Liver (tissue), 9 donors: Measurements from ENCODE around the gene C17orf78. TPM values are rescaled to one million over a fixed set of nuclear protein-coding genes. Genes with fewer than 3 reads are reported as not detected.

Experiments used
- DNase-seq: peaks from one replicate; pipeline ENCODE4 v3.0.0-alpha.2; 2017; ENCODE audit warnings: low spot score
- H3K27ac ChIP-seq, 2 donors: one replicate each; pipeline ENCODE4 v1.7.0; 2013; ENCODE audit warnings: inconsistent platforms in 2 of 2, low read length in 2 of 2, control low read depth in 1 of 2, low read depth in 1 of 2, mild to moderate bottlenecking in 1 of 2
- H3K27me3 ChIP-seq, 4 donors: one replicate each; pipeline versions ENCODE4 v1.6.1 to v1.7.0; 2013; ENCODE audit warnings: low read length in 3 of 4, inconsistent platforms in 1 of 4, mild to moderate bottlenecking in 1 of 4, moderate library complexity in 1 of 4; ENCODE audit not compliant: control insufficient read depth in 4 of 4, insufficient read depth in 4 of 4
- H3K36me3 ChIP-seq, 4 donors: one replicate each; pipeline versions ENCODE4 v1.6.1 to v1.7.0; 2013; ENCODE audit warnings: low read length in 3 of 4, mild to moderate bottlenecking in 3 of 4, low read depth in 1 of 4, moderate library complexity in 1 of 4; ENCODE audit not compliant: control insufficient read depth in 4 of 4, insufficient read depth in 3 of 4
- H3K4me1 ChIP-seq, 4 donors: one replicate each; pipeline versions ENCODE4 v1.6.1 to v1.7.0; 2013; ENCODE audit warnings: low read length in 3 of 4, mild to moderate bottlenecking in 3 of 4, moderate library complexity in 1 of 4; ENCODE audit not compliant: control insufficient read depth in 4 of 4, insufficient read depth in 4 of 4
- H3K4me3 ChIP-seq, 3 donors: one replicate each; pipeline versions ENCODE4 v1.6.1 to v1.7.0; 2013; ENCODE audit warnings: low read length in 3 of 3, control low read depth in 1 of 3, low read depth in 1 of 3, mild to moderate bottlenecking in 1 of 3
- H3K9ac ChIP-seq, 2 donors: one replicate each; pipeline ENCODE4 v1.7.0; 2013; ENCODE audit warnings: low read length in 2 of 2, mild to moderate bottlenecking in 2 of 2, moderate library complexity in 2 of 2, control low read depth in 1 of 2, low read depth in 1 of 2
- H3K9me3 ChIP-seq, 4 donors: one replicate each; pipeline versions ENCODE4 v1.6.1 to v1.7.0; 2013; ENCODE audit warnings: low read length in 3 of 4; ENCODE audit not compliant: control insufficient read depth in 4 of 4
- ATF3 ChIP-seq: IDR thresholded peaks from 2 replicates; pipeline ENCODE4 v1.6.1; 2016; ENCODE audit warnings: antibody characterized with exemption
- CTCF ChIP-seq: fragments of 150-350 bp; IDR thresholded peaks from 2 replicates; pipeline ENCODE4 v1.5.1; 2017; ENCODE audit warnings: improper control_type of control experiment, low read depth, low read length; ENCODE audit not compliant: missing input control
- EGR1 ChIP-seq, 2 donors: IDR thresholded peaks; 2 replicates each; pipeline ENCODE4 v1.6.1; 2016 to 2018; ENCODE audit warnings: antibody characterized with exemption in 2 of 2, low read depth in 2 of 2
- FOXA1 ChIP-seq: IDR thresholded peaks from 2 replicates; pipeline ENCODE4 v1.6.1; 2016; ENCODE audit warnings: antibody characterized with exemption
- GABPA ChIP-seq, 2 donors: IDR thresholded peaks in 1 of 2; conservative IDR thresholded peaks in 1 of 2; 2 replicates each; pipeline ENCODE4 v1.6.1; 2016; ENCODE audit warnings: antibody characterized with exemption in 2 of 2, mild to moderate bottlenecking in 1 of 2, moderate library complexity in 1 of 2
- HNF4G ChIP-seq: IDR thresholded peaks from 2 replicates; pipeline ENCODE4 v1.6.1; 2016; ENCODE audit warnings: antibody characterized with exemption
- JUND ChIP-seq, 2 donors: IDR thresholded peaks; 2 replicates each; pipeline ENCODE4 v1.6.1; 2016; ENCODE audit warnings: antibody characterized with exemption in 2 of 2
- MAX ChIP-seq: IDR thresholded peaks from 2 replicates; pipeline ENCODE4 v1.6.1; 2016; ENCODE audit warnings: antibody characterized with exemption
- NR2F2 ChIP-seq: IDR thresholded peaks from 2 replicates; pipeline ENCODE4 v1.6.1; 2016; ENCODE audit warnings: antibody characterized with exemption
- RAD21 ChIP-seq, 2 donors: IDR thresholded peaks; 2 replicates each; pipeline ENCODE4 v1.6.1; 2016; ENCODE audit warnings: antibody characterized with exemption in 2 of 2, mild to moderate bottlenecking in 2 of 2
- REST ChIP-seq: IDR thresholded peaks from 2 replicates; pipeline ENCODE4 v1.6.1; 2016; ENCODE audit warnings: antibody characterized with exemption, mild to moderate bottlenecking
- RXRA ChIP-seq, 2 donors: IDR thresholded peaks; 2 replicates each; pipeline ENCODE4 v1.6.1; 2017 to 2018; ENCODE audit warnings: antibody characterized with exemption in 2 of 2, mild to moderate bottlenecking in 1 of 2
- SP1 ChIP-seq: IDR thresholded peaks from 2 replicates; pipeline ENCODE4 v1.6.1; 2018; ENCODE audit warnings: antibody characterized with exemption, mild to moderate bottlenecking
- TAF1 ChIP-seq: conservative IDR thresholded peaks from 2 replicates; pipeline ENCODE4 v1.6.1; 2016; ENCODE audit warnings: antibody characterized with exemption, mild to moderate bottlenecking
- YY1 ChIP-seq: IDR thresholded peaks from 2 replicates; pipeline ENCODE4 v1.6.1; 2016; ENCODE audit warnings: antibody characterized with exemption, mild to moderate bottlenecking
- ZBTB33 ChIP-seq: IDR thresholded peaks from 2 replicates; pipeline ENCODE4 v1.6.1; 2016; ENCODE audit warnings: antibody characterized with exemption
- WGBS: extraction: QIAGEN DNeasy Blood & Tissue Kit; methylation state at CpG from one replicate; pipeline ENCODE4 v1.1.7; 2013; 5-methylcytosine and 5-hydroxymethylcytosine counted together
- polyA plus RNA-seq, 2 donors: library from polyadenylated mRNA; stranded (reverse) in 1 of 2; unstranded in 1 of 2; fragments of 200-250 nt in 1 of 2; fragments of >200 nt in 1 of 2; fragmentation: Nextera tagmentation in 1 of 2; extraction: Ambion mirVana in 1 of 2; gene quantifications; one replicate each; pipeline versions ENCODE4 v1.2.1 to v1.2.3, GENCODE V29; 2013 to 2015
- total RNA-seq, 2 donors: library from RNA; depleted of rRNA; stranded (reverse); fragments of >200 nt; gene quantifications; one replicate each; pipeline ENCODE4 v1.2.3, GENCODE V29; 2014
- donor health status: healthy.
- donor health status: healthy.
- donor health status: healthy.
- donor health status: healthy.
- donor health status: healthy.

Gene C17orf78
- total and polyA plus RNA-seq, 4 donors = not detected

GRCh38 chr17:37430051-37430627 lies 54.4 kb downstream of the C17orf78 start:
- Histone ChIP-seq H3K4me3 (no peak overlapping the region), H3K36me3 (peaks cover 4 to 39% (median 33%) of the 10 kb centered on the region in 4 donors), H3K4me1 (no peaks in the 10 kb centered on the region), H3K27me3 (no peaks in the 10 kb centered on the region), H3K9me3 (no peaks in the 10 kb centered on the region), H3K9ac (no peak overlapping the region), H3K27ac (no peak overlapping the region)
- no peak for TF ChIP-seq EGR1 (IDR thresholded peaks at IDR 0.05; ENCODE audit: low read depth in 2 of 2)
- TF ChIP-seq RAD21 (IDR thresholded peaks at IDR 0.05) = no peak
- TF ChIP-seq JUND (IDR thresholded peaks at IDR 0.05) = no peak
- TF ChIP-seq HNF4G = no peak
- no peak for TF ChIP-seq CTCF
- no peak for TF ChIP-seq FOXA1
- no peak for TF ChIP-seq YY1
- no peak for TF ChIP-seq SP1
- no peak for TF ChIP-seq REST
- no peak for TF ChIP-seq ZBTB33
- no peak for TF ChIP-seq TAF1
- TF ChIP-seq RXRA (IDR thresholded peaks at IDR 0.05) = no peak
- WGBS = 81% methylated on average over 1 of the region's 1 CpG
- DNase-seq = no peak

- H3K36me3 ChIP-seq = peaks cover 4 to 21% (median 16%) of the 10 kb centered on the region in 4 donors
- no peak for DNase-seq
- no peak overlapping the region for H3K4me3 ChIP-seq
- WGBS = 96% methylated on average over 2 of the region's 2 CpGs
- H3K9ac ChIP-seq = no peak overlapping the region
- no peaks in the 10 kb centered on the region for H3K9me3 ChIP-seq
- no peaks in the 10 kb centered on the region for H3K27me3 ChIP-seq
- H3K4me1 ChIP-seq = no peaks in the 10 kb centered on the region
- H3K27ac ChIP-seq = no peak overlapping the region
- TF ChIP-seq YY1 (no peak), ATF3 (no peak), RAD21 (IDR thresholded peaks at IDR 0.05) (no peak), REST (no peak), GABPA (IDR thresholded peaks at IDR 0.05 in 1 of 2, conservative IDR thresholded peaks at IDR 0.05 in 1 of 2) (no peak), CTCF (no peak), MAX (no peak), FOXA1 (no peak), HNF4G (no peak), NR2F2 (no peak)
Measured at GRCh38 chr17:37432671-37433070, 56.9 kb downstream of the C17orf78 start.
